H1 (cell line): ENCODE data around the gene SIGLEC6. TPM values are rescaled to one million over a fixed set of nuclear protein-coding genes. Genes with fewer than 3 reads are reported as not detected.

Source experiments
- CTCF ChIA-PET: fragments of 300-600 bp; sonication (Branson Sonifier 250); formaldehyde crosslinking; loops from one replicate; lab custom pipeline; 2021; ENCODE audit not compliant: partially characterized antibody; lab: Charles Lee
- POLR2A ChIA-PET: fragments of 300-600 bp; sonication (Branson Sonifier 250); formaldehyde crosslinking; loops from one replicate; lab custom pipeline; 2021; ENCODE audit warnings: inconsistent platforms; ENCODE audit not compliant: partially characterized antibody; lab: Charles Lee
- DNase-seq, 2 experiments: peaks; one replicate each; pipeline versions ENCODE4 v3.0.0 to v3.0.0-alpha.2; 2010 to 2022; ENCODE audit warnings: low spot score in 2 of 2, low read depth in 1 of 2, mixed read lengths in 1 of 2
- FAIRE-seq: peaks from 2 replicates; lab custom pipeline; 2011; peaks lifted over from hg19 to GRCh38; lab: Jason Lieb, UNC
- H2AFZ ChIP-seq: 2 replicates; pipeline ENCODE4 v1.8.1; 2012; ENCODE audit warnings: low read length, inconsistent platforms
- H2AK5ac ChIP-seq: 2 replicates; pipeline ENCODE4 v1.6.1; 2013; ENCODE audit warnings: low read depth, low read length
- H2BK120ac ChIP-seq: replicated peaks from 2 replicates; pipeline ENCODE3; 2013; ENCODE audit warnings: low read depth, low read length, inconsistent platforms
- H2BK12ac ChIP-seq: 2 replicates; pipeline ENCODE4 v1.6.1; 2013; ENCODE audit warnings: low read depth, low read length
- H2BK15ac ChIP-seq: 2 replicates; pipeline ENCODE4 v1.6.1; 2013; ENCODE audit warnings: low read length
- H2BK20ac ChIP-seq: 2 replicates; pipeline ENCODE4 v1.6.1; 2013; ENCODE audit warnings: low read length
- H2BK5ac ChIP-seq: 2 replicates; pipeline ENCODE4 v1.6.1; 2013; ENCODE audit warnings: low read depth, low read length
- H3K14ac ChIP-seq: 2 replicates; pipeline ENCODE4 v1.6.1; 2013; ENCODE audit warnings: inconsistent platforms; ENCODE audit not compliant: insufficient read length
- H3K18ac ChIP-seq: 2 replicates; pipeline ENCODE4 v1.6.1; 2013; ENCODE audit warnings: low read length; ENCODE audit errors: extremely low read depth
- H3K23ac ChIP-seq: 2 replicates; pipeline ENCODE4 v1.6.1; 2013; ENCODE audit warnings: inconsistent platforms; ENCODE audit not compliant: insufficient read length
- H3K23me2 ChIP-seq: 2 replicates; pipeline ENCODE4 v1.6.1; 2013; ENCODE audit warnings: low read depth, low read length
- H3K27ac ChIP-seq: 2 replicates; pipeline ENCODE4 v1.6.1; 2011; ENCODE audit warnings: low read depth, low read length, inconsistent platforms
- H3K27me3 ChIP-seq, 4 experiments: replicated peaks in 1 of 4; 1 replicate in 1 of 4; 2 replicates in 3 of 4; pipeline versions ENCODE4 v1.6.1 to v1.8.1; 2011 to 2013; ENCODE audit warnings: low read length in 3 of 4, mild to moderate bottlenecking in 3 of 4, inconsistent platforms in 2 of 4, mixed read lengths in 2 of 4, moderate library complexity in 1 of 4; ENCODE audit not compliant: control insufficient read depth in 3 of 4, insufficient read depth in 3 of 4; ENCODE audit errors: extremely low read depth in 1 of 4
- H3K36me3 ChIP-seq, 4 experiments: 2 replicates each; pipeline versions ENCODE4 v1.6.1 to v1.8.1; 2011 to 2013; ENCODE audit warnings: mild to moderate bottlenecking in 4 of 4, low read length in 3 of 4, moderate library complexity in 2 of 4, control low read depth in 1 of 4, inconsistent platforms in 1 of 4; ENCODE audit not compliant: insufficient read depth in 4 of 4, control insufficient read depth in 2 of 4
- H3K4ac ChIP-seq: replicated peaks from 2 replicates; pipeline ENCODE3; 2013; ENCODE audit warnings: low read length, low read depth, mixed read lengths, inconsistent platforms; ENCODE audit not compliant: insufficient read length
- H3K4me1 ChIP-seq, 4 experiments: replicated peaks in 1 of 4; 1 replicate in 1 of 4; 2 replicates in 3 of 4; pipeline versions ENCODE4 v1.6.1 to v1.8.1; 2011 to 2013; ENCODE audit warnings: low read length in 3 of 4, inconsistent platforms in 2 of 4, mixed read lengths in 1 of 4; ENCODE audit not compliant: insufficient read depth in 4 of 4, control insufficient read depth in 3 of 4
- H3K4me2 ChIP-seq, 2 experiments: 2 replicates each; pipeline versions ENCODE4 v1.6.1 to v1.8.1; 2011 to 2013; ENCODE audit warnings: low read depth in 2 of 2, low read length in 2 of 2, control low read depth in 1 of 2, inconsistent platforms in 1 of 2, mild to moderate bottlenecking in 1 of 2; ENCODE audit not compliant: insufficient read depth in 1 of 2
- H3K4me3 ChIP-seq, 4 experiments: fragments of 200-600, 300-600 bp in 1 of 4; sonication (generic), shearing (Covaris generic), sonication (Bioruptor Twin) in 1 of 4; 2 replicates each; pipeline versions ENCODE4 v1.5.1 to v1.8.1; 2011 to 2016; ENCODE audit warnings: low read length in 4 of 4, low read depth in 3 of 4, control low read depth in 2 of 4, inconsistent platforms in 2 of 4, mild to moderate bottlenecking in 2 of 4, mixed read lengths in 1 of 4, moderate library complexity in 1 of 4; ENCODE audit not compliant: insufficient read depth in 2 of 4; ENCODE audit errors: extremely low read depth in 1 of 4
- H3K56ac ChIP-seq: replicated peaks from 2 replicates; pipeline ENCODE3; 2013; ENCODE audit warnings: low read depth, mild to moderate bottlenecking, mixed read lengths, low read length, inconsistent platforms; ENCODE audit not compliant: insufficient read length
- H3K79me1 ChIP-seq: 2 replicates; pipeline ENCODE4 v1.6.1; 2013; ENCODE audit warnings: low read depth, low read length, control low read depth
- H3K79me2 ChIP-seq, 2 experiments: 2 replicates each; pipeline versions ENCODE4 v1.6.1 to v1.8.1; 2012 to 2013; ENCODE audit warnings: low read length in 2 of 2, mild to moderate bottlenecking in 2 of 2, inconsistent platforms in 1 of 2; ENCODE audit not compliant: insufficient read depth in 2 of 2, control insufficient read depth in 1 of 2
- H3K9ac ChIP-seq, 4 experiments: replicated peaks in 1 of 4; 1 replicate in 1 of 4; 2 replicates in 3 of 4; pipeline versions ENCODE4 v1.6.1 to v1.8.1; 2011 to 2013; ENCODE audit warnings: low read depth in 3 of 4, low read length in 3 of 4, control low read depth in 2 of 4, mild to moderate bottlenecking in 2 of 4, moderate library complexity in 2 of 4, inconsistent platforms in 1 of 4; ENCODE audit errors: extremely low read depth in 1 of 4
- H3K9me3 ChIP-seq, 2 experiments: 2 replicates each; pipeline versions ENCODE4 v1.6.1 to v1.8.1; 2012 to 2013; ENCODE audit warnings: mild to moderate bottlenecking in 2 of 2, moderate library complexity in 2 of 2, control low read depth in 1 of 2, inconsistent platforms in 1 of 2, low read depth in 1 of 2, low read length in 1 of 2, mixed read lengths in 1 of 2; ENCODE audit not compliant: insufficient read depth in 2 of 2
- H4K20me1 ChIP-seq, 2 experiments: replicated peaks in 1 of 2; 2 replicates each; pipeline versions ENCODE3 to v1.8.1; 2011 to 2013; ENCODE audit warnings: inconsistent platforms in 2 of 2, low read length in 2 of 2, mild to moderate bottlenecking in 1 of 2; ENCODE audit not compliant: insufficient read depth in 2 of 2, control insufficient read depth in 1 of 2
- H4K5ac ChIP-seq: 2 replicates; pipeline ENCODE4 v1.6.1; 2013; ENCODE audit warnings: low read length, low read depth, mixed read lengths, inconsistent platforms; ENCODE audit not compliant: insufficient read length
- H4K8ac ChIP-seq: 2 replicates; pipeline ENCODE4 v1.8.0; 2013; ENCODE audit warnings: mild to moderate bottlenecking, moderate library complexity, low read length, inconsistent platforms; ENCODE audit not compliant: insufficient read depth; ENCODE audit errors: extremely low read depth
- H4K91ac ChIP-seq: replicated peaks from 2 replicates; pipeline ENCODE3; 2013; ENCODE audit warnings: low read length, mixed read lengths, inconsistent platforms; ENCODE audit not compliant: insufficient read length
- CTCF ChIP-seq, 3 experiments: IDR thresholded peaks; 1 replicate in 2 of 3; 2 replicates in 1 of 3; pipeline versions ENCODE4 v1.5.1 to v1.6.1; 2011; ENCODE audit warnings: low read length in 3 of 3, mild to moderate bottlenecking in 3 of 3, inconsistent platforms in 2 of 3, low read depth in 1 of 3, moderate library complexity in 1 of 3; ENCODE audit not compliant: insufficient read depth in 1 of 3; ENCODE audit errors: control extremely low read depth in 1 of 3
- GTF2F1 ChIP-seq: IDR thresholded peaks from 2 replicates; pipeline ENCODE4 v1.6.1; 2012; ENCODE audit warnings: low read depth, low read length, improper control_type of control experiment, borderline replicate concordance
- RAD21 ChIP-seq, 2 experiments: IDR thresholded peaks in 1 of 2; conservative IDR thresholded peaks in 1 of 2; 2 replicates each; pipeline ENCODE4 v1.6.1; 2011; ENCODE audit warnings: low read depth in 2 of 2, low read length in 2 of 2, improper control_type of control experiment in 1 of 2, inconsistent platforms in 1 of 2, mild to moderate bottlenecking in 1 of 2, moderate library complexity in 1 of 2
- SIN3A ChIP-seq, 2 experiments: IDR thresholded peaks in 1 of 2; conservative IDR thresholded peaks in 1 of 2; 2 replicates each; pipeline ENCODE4 v1.6.1; 2011 to 2012; ENCODE audit warnings: low read length in 2 of 2, improper control_type of control experiment in 1 of 2, low read depth in 1 of 2, mild to moderate bottlenecking in 1 of 2
- SP2 ChIP-seq: IDR thresholded peaks from 2 replicates; pipeline ENCODE4 v1.6.1; 2012; ENCODE audit warnings: mild to moderate bottlenecking, low read length, inconsistent platforms
- TAF7 ChIP-seq: optimal IDR thresholded peaks from 2 replicates; pipeline ENCODE3; 2011; ENCODE audit warnings: low read depth, mild to moderate bottlenecking, inconsistent platforms, low read length, moderate library complexity, borderline replicate concordance
- WGBS, 2 experiments: shearing (Covaris generic) in 1 of 2; methylation state at CpG; one replicate each; pipeline versions ENCODE4 v1.1.6 to v1.1.7; 2013 to 2015; ENCODE audit warnings: low lambda C conversion rate in 2 of 2, mixed read lengths in 2 of 2, inconsistent platforms in 1 of 2, low coverage in 1 of 2, missing lambda C conversion rate in 1 of 2; ENCODE audit not compliant: insufficient replicate concordance in 2 of 2, insufficient coverage in 1 of 2, insufficient read length in 1 of 2; ENCODE audit errors: extremely low coverage in 1 of 2, missing lambda C conversion rate in 1 of 2; 5-methylcytosine and 5-hydroxymethylcytosine counted together
- polyA plus RNA-seq, 7 experiments: library from polyadenylated mRNA; depleted of rRNA in 3 of 7; stranded (reverse) in 5 of 7; unstranded in 2 of 7; fragments of >200 nt in 5 of 7; fragments of 200-250 nt in 2 of 7; gene quantifications; 1 replicate in 5 of 7; 2 replicates in 1 of 7; 4 replicates in 1 of 7; pipeline versions ENCODE4 v1.2.1 to v1.2.3, GENCODE V29; 2011 to 2013; ENCODE audit warnings: missing spikeins in 2 of 7, mixed read lengths in 2 of 7
- total RNA-seq: library from RNA; stranded (reverse); fragmentation: NEBNext Ultra II Directional; extraction: Animal tissue kit (Norgen Biotek cat#: 25700); gene quantifications from 2 replicates; pipeline ENCODE4 v1.2.1, GENCODE V29; 2021

Gene SIGLEC6
- total and polyA plus RNA-seq, 2 of the 8 experiments (the other 6 are each of a cell fraction or from before 2014, with no cell fraction given): 0.05 TPM; not detected in 1

GRCh38 chr19:51473009-51473707 is 58.3 kb downstream of the SIGLEC6 start:
- Histone ChIP-seq H3K27me3 (no peaks in the 10 kb centered on the region; a peak in 1 of 7 replicates), H3K9me3 (peaks cover 13 to 36% of the 10 kb centered on the region in 2 experiments), H2BK15ac (no peak overlapping the region), H2AFZ (no peak overlapping the region)
- TF ChIP-seq GTF2F1: no peak
- TF ChIP-seq SP2: no peak
- no peak for TF ChIP-seq TAF7
- peak; percentile 78 for TF ChIP-seq RAD21 (IDR thresholded peaks at IDR 0.05 in 1 of 2, conservative IDR thresholded peaks at IDR 0.05 in 1 of 2; ENCODE audit: low read depth in 2 of 2, low read length in 2 of 2)
- TF ChIP-seq SIN3A (conservative IDR thresholded peaks at IDR 0.05 in 1 of 2, IDR thresholded peaks at IDR 0.05 in 1 of 2; ENCODE audit: low read depth in 1 of 2, low read length in 2 of 2): no peak
- peak; percentile 76 to 81 (median 78) for TF ChIP-seq CTCF (IDR thresholded peaks at IDR 0.05; ENCODE audit: control extremely low read depth in 1 of 3, insufficient read depth in 1 of 3, low read depth in 1 of 3, low read length in 3 of 3)
- TF ChIP-seq, all 59 proteins: peak for 2
- Histone ChIP-seq H3K9ac (no peak overlapping the region), H3K18ac (no peak overlapping the region), H3K27ac (no peak overlapping the region), H3K23me2 (no peaks in the 10 kb centered on the region), H3K4me3 (no peak overlapping the region), H3K56ac (no peak overlapping the region), H2AK5ac (no peak overlapping the region), H4K20me1 (no peaks in the 10 kb centered on the region), H3K4me2 (no peak overlapping the region), H3K4ac (no peak overlapping the region), H2BK5ac (no peak overlapping the region), H4K5ac (no peak overlapping the region), H3K79me2 (no peaks in the 10 kb centered on the region), H2BK120ac (no peak overlapping the region), H4K8ac (no peak overlapping the region), H3K14ac (no peak overlapping the region), H2BK20ac (no peak overlapping the region), H3K4me1 (no peaks in the 10 kb centered on the region), H2BK12ac (no peak overlapping the region), H4K91ac (no peak overlapping the region), H3K36me3 (no peaks in the 10 kb centered on the region), H3K79me1 (no peaks in the 10 kb centered on the region), H3K23ac (no peak overlapping the region)
- FAIRE-seq (peak; percentile 39), DNase-seq (peak; percentile 17 to 86)
- 49% methylated on average over 7 of the region's 7 CpGs; no CpG with 5 or more reads in 1 of the 2 experiments for WGBS, 2 experiments
- POLR2A ChIA-PET: no interaction called here
- CTCF ChIA-PET: interaction anchor here (0.6 to 6.6 kb wide), 45 partner anchors 9 to 315 kb away, joined by 3 to 83 read pairs (median 4); no protein-coding TSS in a partner anchor
